Stimulated activated CD4-positive, alpha-beta T cell treated with anti-CD3 and anti-CD28 coated beads, Interleukin-12 subunit alpha, Interleukin-12 subunit beta, amount 100 ng/mL, for 24 hours (primary cell): ENCODE measurements around the gene MYO1H.
"Not testable (repeated sequence)": the region's sequence is repeated elsewhere in the genome, so short reads cannot be mapped to it uniquely, and the experiment has no call there.

Experiments used
- DNase-seq, 2 experiments: peaks; one replicate each; pipeline ENCODE4 v3.0.0-alpha.2; 2020; ENCODE audit warnings: low read depth in 2 of 2

The MYO1H gene

DNA sequence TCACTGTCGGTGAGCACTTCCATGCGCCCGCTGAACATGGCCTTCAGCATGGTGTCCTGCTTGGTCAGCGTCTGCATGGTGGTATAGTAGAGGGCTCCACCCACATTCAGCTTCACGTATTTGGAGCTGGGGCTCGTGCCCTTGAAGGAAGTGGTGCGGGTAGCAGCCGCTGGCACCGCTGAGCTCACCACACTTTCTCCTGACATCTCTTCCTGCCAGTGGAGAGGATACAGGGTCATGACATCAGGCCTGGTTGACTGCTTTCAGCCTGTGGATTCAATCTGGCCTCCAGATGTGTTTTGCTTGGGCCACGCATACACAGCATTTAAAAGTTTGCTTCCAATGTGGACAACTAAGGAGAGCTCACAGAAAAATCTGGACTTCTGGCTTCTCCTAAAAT is 121.8 kb downstream of the MYO1H start:
- DNase-seq: no peak

- no peak for DNase-seq
Observed at GRCh38 chr12:109473006-109473405, 125.3 kb downstream of the MYO1H start.

DNA sequence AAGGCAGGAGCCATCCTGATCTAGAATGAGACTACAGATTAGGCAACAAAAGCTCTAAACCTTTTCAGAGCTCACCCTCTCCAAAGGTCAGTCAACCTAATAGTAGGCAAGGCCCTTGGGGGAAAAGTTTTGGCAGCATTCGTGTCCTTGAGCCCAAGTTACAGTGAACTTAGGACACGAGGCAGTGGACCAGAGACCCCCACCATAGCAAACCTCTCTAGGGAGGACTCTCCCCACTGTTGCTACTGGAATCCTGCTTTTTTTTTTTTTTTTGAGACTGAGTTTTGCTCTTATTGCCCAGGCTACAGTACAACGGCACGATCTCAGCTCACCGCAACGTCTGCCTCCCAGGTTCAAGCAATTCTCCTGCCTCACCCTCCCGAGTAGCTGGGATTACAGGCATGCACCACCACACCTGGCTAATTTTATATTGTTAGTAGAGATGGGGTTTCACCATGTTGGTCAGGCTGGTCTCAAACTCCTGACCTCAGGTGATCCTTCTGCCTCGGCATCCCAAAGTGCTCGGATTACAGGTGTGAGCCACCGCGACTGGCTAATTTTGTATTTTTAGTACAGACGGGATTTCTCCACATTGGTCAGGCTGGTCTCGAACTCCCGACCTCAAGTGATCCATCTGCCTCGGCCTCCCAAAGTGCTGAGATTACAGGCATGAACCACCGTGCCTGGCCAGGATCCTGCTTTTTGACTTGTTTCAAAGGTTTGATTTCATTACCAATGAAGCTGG is 126.0 kb downstream of the MYO1H start:
- DNase-seq: not testable (repeated sequence)

- DNase-seq: no peak
Observed at GRCh38 chr12:109475121-109475520, 127.4 kb downstream of the MYO1H start.

DNA sequence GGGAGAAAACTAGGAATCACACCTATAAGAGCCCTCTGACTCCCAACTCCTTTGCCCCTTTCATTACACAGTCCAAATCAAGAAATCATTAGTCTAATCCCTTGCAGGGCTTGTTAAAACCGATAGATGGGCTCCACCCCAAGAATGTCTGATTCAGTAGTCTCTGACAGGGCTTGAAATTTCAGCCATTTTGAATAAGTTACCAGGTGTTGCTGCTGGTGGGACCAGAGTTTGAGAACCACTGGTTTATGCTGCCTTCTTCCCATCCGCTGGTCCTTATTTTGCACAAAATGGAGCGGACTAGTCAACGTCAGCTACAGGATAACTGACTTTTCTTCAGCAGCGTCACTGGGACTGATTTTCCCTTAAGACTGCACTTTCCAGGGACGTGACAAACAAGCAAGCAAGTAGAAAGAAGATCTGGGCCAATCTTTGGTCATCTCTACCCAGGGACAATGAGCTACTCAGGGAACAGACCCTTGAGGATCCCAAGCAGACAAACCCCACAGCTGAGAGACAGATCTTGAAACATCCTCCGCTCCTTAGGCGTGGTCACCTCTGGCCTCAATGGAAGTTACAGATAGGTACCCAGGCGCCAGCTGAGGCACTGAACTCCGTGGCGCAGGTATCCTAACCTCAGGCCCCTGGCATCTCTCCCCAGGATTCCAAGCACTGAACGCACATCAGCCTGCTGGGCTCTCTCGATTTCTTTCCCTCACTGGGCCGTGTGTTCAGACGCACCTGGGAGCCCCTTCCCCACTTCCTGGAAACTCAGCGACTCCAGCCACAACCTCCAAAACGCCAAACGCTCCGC is 128.5 kb downstream of the MYO1H start:
- DNase-seq: no peak

GRCh38 chr12:109476807-109477184 is 129.1 kb downstream of the MYO1H start:
- no peak for DNase-seq

- DNase-seq: peak; percentile 66 to 78
Observed at GRCh38 chr12:109477185-109477962, 129.7 kb downstream of the MYO1H start, which contains the start of the genes KCTD10 and UBE3B. TSS of gene KCTD10 (minus strand) at chr12:109477300. CDS start at chr12:109477262, 38 bp downstream. TSS of gene UBE3B (plus strand) at chr12:109477634. CDS start at chr12:109483552, 5,918 bp downstream.

DNA sequence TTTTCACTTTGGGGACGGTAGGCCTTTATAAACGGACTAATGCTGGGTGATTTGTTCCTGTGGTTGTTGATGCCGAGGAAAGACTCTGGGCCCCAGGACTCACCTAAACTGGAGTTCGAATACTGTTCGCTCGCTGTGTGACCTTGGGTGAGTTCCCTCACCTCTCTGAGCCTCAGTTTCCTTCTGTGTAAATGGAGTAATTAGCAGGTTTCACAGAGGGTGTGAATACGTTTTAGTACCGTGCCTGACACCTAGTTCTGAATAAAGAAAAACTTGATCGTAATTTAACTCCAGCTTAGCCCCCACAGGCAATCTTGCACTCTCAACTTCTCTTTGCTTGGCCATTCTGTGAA is 130.2 kb downstream of the MYO1H start:
- DNase-seq: no peak

DNA sequence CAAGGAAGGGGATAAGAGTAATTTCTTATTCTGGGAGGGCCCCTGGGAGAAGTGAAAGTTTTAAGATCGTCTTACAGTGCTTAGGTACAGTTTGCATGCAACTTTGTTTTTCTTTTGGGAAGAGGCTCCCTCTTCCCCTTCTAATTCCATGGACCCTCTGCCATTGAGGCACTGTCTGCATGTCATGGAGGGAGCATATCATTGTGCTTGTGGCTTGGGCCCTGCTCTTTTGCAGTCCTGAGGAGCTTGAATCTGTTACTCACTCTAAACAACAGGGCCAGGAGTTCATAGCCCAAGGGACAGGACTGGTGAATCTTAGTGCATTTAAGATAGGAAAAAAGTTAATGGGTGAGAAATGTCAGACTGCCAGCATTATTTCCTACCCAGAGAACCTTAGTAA is 132.1 kb downstream of the MYO1H start:
- DNase-seq: no peak

- DNase-seq: no peak
Observed at GRCh38 chr12:109480356-109480755, 132.7 kb downstream of the MYO1H start.

DNA sequence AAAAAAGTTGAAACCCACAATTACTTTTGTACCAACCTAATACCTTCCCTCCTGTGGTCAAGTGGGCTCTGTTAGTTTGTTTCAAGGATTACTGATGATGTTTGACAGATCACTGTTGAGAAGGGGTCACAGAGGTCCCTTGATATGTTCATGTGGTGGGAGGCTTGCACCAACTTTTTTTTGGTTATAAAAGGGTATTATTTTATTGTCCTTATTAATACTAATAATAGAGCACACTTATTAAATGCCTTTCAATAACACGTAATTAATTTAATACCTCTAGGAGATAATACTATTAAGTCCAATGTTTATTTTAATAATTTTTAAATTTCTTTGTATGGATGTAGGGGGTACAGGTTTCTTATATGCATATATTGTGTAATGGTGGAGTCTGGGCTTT is 134.2 kb downstream of the MYO1H start:
- DNase-seq: no peak

- DNase-seq: no peak
Observed at GRCh38 chr12:109482491-109482890, 134.8 kb downstream of the MYO1H start.

- no peak for DNase-seq
Observed at GRCh38 chr12:109482894-109483293, 135.2 kb downstream of the MYO1H start.

DNA sequence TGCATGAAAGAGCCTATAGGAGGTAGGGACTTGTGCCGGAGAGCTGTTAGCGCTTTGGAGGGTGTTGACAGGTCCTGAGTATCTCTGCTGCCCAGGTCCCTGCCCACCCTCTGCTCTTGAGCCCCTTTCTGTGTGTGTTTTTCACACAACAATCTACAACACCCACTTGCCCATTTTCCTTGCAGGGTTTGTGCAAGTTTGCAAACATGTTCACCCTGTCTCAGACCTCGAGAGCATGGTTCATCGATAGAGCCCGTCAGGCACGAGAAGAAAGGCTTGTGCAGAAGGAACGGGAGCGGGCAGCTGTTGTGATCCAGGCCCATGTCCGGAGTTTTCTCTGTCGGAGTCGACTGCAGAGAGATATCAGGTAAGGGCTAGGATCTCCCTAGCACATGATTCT is 135.6 kb downstream of the MYO1H start:
- DNase-seq: no peak

DNA sequence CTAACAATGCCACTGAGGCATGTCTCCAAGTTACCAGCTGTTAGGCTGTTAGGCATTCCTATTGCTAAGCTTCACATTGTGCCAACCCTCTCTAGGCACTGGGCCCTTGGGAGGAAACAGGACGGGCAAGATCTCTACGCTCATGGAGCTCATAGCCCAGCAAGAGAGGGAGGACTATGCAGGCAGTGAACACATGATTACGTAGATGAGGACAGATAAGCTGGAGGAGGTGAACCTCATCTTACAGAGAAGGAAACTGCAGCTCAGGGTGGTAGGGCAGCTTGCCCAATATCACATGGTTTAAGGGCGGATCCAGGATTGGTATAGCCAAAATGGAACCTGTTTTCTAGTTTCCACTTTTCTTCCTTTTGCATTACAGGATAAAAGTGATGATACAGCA is 137.5 kb downstream of the MYO1H start:
- no peak for DNase-seq

DNA sequence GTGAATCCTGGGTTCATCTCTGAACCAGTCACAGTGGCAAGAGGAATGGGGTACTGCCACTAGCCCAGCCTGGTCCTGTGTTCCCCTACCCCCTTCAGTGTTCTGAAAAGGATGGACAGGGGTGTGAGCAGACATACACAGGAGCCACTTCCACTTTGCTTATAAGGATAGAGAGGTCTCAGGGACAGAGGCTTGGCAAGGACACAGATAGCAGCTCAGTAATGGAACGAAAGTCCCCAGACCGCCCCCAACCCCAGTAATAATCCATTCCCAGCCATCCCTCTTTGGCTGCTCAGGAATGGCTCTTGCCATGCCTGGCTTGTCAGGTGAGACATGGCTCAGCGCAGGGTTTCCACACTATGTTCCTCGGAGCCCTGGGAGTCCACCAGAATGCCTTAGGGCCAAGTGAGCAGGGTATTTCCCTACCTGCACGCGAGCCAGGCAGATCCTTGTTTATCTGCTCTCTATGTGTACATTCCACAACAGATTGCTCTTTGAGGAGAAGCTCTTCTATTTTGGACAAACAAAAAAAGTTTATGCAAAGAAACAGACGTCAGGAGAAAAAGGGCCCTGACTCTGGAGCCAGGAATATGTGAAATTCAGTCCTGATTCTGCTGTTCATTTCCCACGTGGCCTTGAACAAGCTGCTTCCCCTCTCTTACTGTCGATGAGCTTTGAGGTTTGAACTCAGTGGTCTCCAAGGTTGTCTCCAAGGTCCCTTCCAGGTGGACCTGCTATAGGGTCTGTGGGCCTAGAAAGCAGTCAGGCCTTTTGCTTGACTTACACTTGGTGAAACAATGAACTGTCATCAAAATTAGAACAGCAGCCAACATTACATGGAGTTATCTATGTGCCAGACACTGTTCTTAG is 139.7 kb downstream of the MYO1H start:
- DNase-seq: no peak

DNA sequence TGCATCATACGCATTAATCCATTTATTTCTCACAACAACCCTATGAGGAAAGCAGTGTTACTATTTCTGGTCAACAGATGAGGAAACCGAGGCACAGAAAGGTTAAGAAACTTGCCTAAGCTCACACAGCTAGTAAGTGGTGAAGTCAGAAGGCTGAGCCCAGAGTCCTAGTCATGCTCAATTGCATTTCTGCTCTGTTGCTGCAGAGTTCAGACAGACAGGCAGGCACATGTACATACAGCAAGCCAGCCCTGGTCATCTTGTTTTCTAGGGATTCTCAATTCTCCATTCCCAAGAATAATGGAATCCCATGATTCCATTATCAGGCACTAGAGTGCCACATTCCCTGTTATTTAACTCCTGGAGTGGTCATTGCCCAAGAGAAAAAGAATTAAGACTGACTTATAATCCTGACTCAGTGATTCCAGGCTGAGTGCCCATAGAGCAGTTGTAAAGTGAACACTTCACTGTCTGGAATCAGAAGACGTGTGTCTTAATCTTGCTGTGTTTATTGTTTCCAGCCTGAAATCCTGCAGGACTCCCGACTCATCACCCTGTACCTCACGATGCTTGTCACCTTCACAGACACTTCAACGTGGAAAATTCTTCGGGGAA is 140.5 kb downstream of the MYO1H start:
- no peak for DNase-seq

- no peak for DNase-seq
Observed at GRCh38 chr12:109489016-109489954, 141.6 kb downstream of the MYO1H start.

DNA sequence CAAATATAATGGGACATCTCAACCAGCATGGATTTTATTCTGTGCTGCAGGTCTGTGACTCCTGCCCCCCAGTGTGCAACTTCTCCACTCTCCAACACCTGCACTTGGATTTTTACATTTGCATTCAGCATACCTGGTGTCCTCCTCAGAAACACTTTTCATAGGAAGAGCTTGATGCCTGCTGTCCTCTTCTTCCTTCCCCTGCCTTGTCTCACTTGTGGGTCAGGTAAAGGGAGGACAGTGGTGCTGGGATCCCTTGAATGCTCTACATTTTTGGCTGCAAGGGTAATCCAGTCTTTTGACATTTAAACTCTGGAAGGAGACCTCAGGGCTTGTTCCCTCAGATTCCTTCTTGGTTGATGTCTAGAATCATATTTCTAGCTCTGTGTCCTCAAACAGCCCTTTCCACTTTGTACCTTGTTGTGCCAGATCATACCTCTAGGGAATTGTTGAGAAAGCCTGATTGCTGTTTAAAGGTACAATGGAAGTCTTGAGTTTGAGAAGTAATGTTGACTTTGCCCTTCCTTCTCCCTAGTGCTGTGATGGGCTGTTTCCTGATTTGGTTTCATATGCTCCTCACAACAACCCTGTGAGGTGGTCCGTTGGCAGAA is 142.4 kb downstream of the MYO1H start:
- DNase-seq: no peak
